Stimulated activated effector memory CD8-positive, alpha-beta T cell treated with anti-CD3 and anti-CD28 coated beads, Interleukin-12 subunit alpha, Interleukin-12 subunit beta, amount 100 ng/mL, for 72 hours (primary cell): ENCODE data around the gene OTUD1.

Experiments
- ATAC-seq: fragments of 150-1000 bp; cut with Tn5 transposase; 2 replicates; pipeline ENCODE4 v1.10.0; 2021
- DNase-seq, 2 donors: peaks; one replicate each; pipeline ENCODE4 v3.0.0; 2021 to 2022; ENCODE audit warnings: low spot score in 2 of 2
- H3K27ac Mint-ChIP-seq: one replicate; pipeline ENCODE4 v1.8.0; 2022; ENCODE audit warnings: mild to moderate bottlenecking, mixed read lengths
- H3K36me3 Mint-ChIP-seq: one replicate; pipeline ENCODE4 v1.8.0; 2022; ENCODE audit warnings: mild to moderate bottlenecking, mixed read lengths
- H3K4me1 Mint-ChIP-seq: one replicate; pipeline ENCODE4 v1.8.0; 2022; ENCODE audit warnings: mixed read lengths
- H3K4me3 Mint-ChIP-seq: one replicate; pipeline ENCODE4 v1.8.0; 2022; ENCODE audit warnings: mild to moderate bottlenecking, mixed read lengths
- H3K9me3 Mint-ChIP-seq: one replicate; pipeline ENCODE4 v1.8.0; 2022; ENCODE audit warnings: mixed read lengths

OTUD1 gene

DNA sequence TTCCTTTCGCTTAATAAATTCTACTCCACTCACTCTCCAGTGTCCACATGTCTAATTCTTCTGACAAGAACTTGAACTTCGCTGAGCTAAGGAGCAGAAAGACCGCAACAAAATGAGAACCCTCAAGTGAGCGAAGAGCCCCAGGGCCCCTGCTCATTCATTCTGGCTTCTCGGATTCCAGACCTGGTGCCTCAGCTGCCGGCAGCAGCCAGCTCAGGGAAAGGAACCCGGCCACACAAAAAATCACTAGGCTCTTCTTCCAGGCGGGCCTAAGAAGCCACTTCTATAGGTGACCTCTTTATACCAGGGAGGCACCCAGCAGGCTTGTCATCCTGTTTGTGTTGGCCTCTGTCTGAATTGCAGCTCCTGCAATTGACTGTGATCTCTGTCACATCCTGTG is 33.3 kb downstream of the OTUD1 start:
- DNase-seq (no peak), ATAC-seq (no peak)
- no peaks in the 10 kb centered on the region for H3K4me1 Mint-ChIP-seq
- no peaks in the 10 kb centered on the region for H3K36me3 Mint-ChIP-seq
- no peak overlapping the region for H3K27ac Mint-ChIP-seq
- H3K4me3 Mint-ChIP-seq: no peak overlapping the region
- no peaks in the 10 kb centered on the region for H3K9me3 Mint-ChIP-seq

DNA sequence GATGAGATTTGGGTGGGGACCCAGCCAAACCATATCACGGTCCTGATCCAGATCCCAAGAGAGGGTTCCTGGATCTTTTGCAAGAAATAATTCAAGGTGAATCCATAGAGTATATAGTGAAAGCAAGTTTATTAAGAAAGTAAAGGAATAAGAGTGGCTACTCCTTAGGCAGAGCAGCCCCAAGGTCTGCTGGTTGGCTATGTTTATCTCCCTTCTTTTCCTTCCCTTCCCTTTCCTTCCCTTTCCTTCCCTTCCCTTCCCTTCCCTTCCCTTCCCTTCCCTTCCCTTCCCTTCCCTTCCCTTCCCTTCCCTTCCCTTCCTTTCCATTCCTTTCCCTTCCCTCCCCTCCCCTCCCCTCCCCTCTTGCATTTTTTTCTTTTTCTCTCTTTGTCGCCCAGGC is 35.2 kb downstream of the OTUD1 start:
- Mint-ChIP-seq H3K27ac (no peak overlapping the region), H3K4me1 (no peaks in the 10 kb centered on the region), H3K4me3 (no peak overlapping the region), H3K36me3 (no peaks in the 10 kb centered on the region), H3K9me3 (no peaks in the 10 kb centered on the region)
- ATAC-seq (no peak), DNase-seq (no peak)

DNA sequence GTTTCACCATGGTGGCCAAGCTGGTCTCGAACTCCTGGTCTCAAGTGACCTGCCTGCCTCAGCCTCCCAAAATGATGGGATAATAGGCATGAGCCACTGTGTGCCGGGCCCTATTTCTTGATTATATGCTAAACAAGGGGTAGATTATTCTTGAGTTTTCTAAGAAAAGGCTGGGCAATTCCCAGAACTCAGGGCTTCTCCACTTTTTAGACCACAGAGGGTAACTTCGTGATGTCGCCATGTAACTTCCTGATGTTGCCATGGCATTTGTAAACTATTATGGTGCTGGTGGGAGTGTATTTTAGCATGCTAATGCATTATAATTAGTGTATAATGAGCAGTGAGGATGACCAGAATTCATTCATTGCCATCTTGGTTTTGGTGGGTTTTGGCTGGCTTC is 35.8 kb downstream of the OTUD1 start:
- DNase-seq: no peak
- no peaks in the 10 kb centered on the region for H3K4me1 Mint-ChIP-seq

DNA sequence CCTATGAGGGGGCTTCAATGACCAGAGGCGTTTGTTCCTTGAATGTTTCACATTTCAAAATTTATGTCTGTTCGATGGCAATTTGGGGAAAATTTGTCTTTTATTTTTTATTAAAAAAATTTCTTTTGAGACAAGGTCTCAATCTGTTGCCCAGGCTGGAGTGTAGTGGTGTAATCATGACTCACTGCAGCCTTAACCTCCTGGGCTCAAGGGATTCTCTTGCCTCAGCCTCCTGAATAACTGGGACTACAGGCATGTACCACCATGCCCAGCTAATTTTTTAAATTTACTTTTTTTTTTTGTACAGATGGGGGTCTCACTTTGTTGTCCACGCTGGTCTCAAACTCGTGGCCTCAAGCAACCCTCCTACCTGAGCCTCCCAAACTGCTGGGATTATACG is 39.7 kb downstream of the OTUD1 start:
- Mint-ChIP-seq H3K9me3 (no peaks in the 10 kb centered on the region), H3K4me3 (no peak overlapping the region), H3K27ac (no peak overlapping the region), H3K36me3 (no peaks in the 10 kb centered on the region), H3K4me1 (no peaks in the 10 kb centered on the region)
- ATAC-seq (no peak), DNase-seq (no peak)

More for the DNA sequence above, 35.8 kb downstream of the OTUD1 start:
- ATAC-seq: no peak
- Mint-ChIP-seq H3K4me3 (no peak overlapping the region), H3K36me3 (no peaks in the 10 kb centered on the region), H3K9me3 (no peaks in the 10 kb centered on the region), H3K27ac (no peak overlapping the region)

DNA sequence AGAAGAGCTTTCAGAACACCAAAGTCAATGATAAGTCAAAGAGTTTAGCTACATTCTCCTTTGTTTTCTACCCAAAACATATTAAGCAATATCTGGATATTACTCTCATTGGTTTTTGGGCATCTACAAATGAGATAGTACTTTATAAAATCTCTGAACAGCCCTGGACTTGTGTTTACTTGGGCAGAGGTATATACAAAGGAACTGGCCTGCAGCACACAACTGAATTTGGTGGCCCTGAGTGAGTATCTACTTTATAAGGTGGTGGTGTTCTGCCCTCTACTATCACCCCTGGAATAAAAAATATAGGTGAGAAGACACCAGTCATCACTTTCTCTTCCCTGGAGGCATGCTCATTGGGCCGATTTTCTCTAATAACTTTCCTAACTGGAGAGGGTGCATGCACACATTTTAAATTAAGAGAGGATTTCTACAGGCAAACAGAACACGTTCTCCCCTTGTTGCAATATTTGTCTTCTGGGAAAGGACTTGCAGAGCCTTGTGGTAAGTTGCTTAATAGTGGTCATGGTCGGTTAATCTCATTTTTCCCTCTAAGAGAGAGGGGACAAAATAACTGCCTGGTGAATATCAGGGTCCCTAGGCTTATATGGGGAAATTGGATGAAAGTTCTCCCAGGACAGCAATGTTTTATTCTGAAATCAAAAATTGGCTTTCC is 41.1 kb downstream of the OTUD1 start:
- Mint-ChIP-seq H3K36me3 (no peaks in the 10 kb centered on the region), H3K4me3 (no peak overlapping the region), H3K4me1 (no peaks in the 10 kb centered on the region), H3K9me3 (no peaks in the 10 kb centered on the region), H3K27ac (no peak overlapping the region)
- ATAC-seq: no peak
- DNase-seq: no peak

DNA sequence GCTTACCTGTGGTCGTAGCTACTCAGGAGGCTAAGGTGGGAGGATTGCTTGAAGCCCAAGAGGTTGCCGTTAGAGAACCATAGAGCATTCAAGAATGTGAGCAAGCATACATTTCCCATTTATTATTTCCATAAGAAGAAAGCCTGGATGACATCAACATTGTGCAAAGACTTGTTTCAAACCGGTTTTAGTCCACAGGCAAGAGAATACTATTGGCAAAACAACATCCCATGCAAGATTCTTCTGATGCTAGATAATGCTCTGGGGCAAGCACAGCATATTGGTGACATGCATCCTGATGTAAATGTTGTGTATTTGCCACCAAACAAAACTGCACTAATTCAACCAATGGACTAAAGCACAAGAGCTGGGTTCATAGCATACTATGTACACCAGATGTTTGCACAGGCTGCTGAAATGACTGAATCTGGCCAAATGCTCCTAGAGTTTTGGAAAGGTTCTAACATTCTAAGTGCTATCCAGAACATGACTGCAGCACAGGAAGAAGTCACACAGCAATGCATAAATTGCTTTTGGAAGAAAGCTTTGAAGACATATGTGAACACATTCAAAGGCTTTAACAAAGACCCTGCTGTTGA is 42.6 kb downstream of the OTUD1 start:
- H3K4me3 Mint-ChIP-seq: no peak overlapping the region
- ATAC-seq: no peak
- no peak for DNase-seq
- no peaks in the 10 kb centered on the region for H3K36me3 Mint-ChIP-seq
- H3K9me3 Mint-ChIP-seq: no peaks in the 10 kb centered on the region
- no peak overlapping the region for H3K27ac Mint-ChIP-seq
- no peaks in the 10 kb centered on the region for H3K4me1 Mint-ChIP-seq

DNA sequence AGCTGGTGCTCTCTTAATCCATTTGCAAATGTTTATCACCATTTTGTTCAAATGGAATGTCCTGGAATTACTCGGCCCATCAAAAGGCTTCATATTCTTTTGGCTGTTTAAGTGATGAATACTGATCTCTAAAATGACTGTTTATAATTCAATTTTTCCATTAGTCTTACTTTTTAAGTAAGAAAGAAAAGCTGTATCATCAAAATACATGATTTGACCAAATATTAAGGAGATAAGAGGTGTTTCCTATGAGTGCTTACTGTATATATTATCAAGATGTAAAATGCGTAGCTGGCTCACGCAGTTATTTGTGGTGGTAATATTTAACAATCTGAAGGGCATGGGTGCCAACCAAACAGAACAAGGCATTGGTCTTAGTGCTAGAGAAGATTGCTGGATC is 51.2 kb downstream of the OTUD1 start:
- H3K9me3 Mint-ChIP-seq: no peaks in the 10 kb centered on the region
- no peak overlapping the region for H3K4me3 Mint-ChIP-seq
- H3K27ac Mint-ChIP-seq: no peak overlapping the region
- no peaks in the 10 kb centered on the region for H3K36me3 Mint-ChIP-seq
- no peak for ATAC-seq
- no peaks in the 10 kb centered on the region for H3K4me1 Mint-ChIP-seq
- DNase-seq: no peak
